OCI-LY3 (cell line): ENCODE results near the gene SDK1.

ENCODE experiments used
- EZH2phosphoT487 ChIP-seq: fragments of 200-600 bp; shearing (Covaris generic); IDR thresholded peaks from 2 replicates; pipeline ENCODE4 v1.6.1; 2018; ENCODE audit warnings: antibody characterized with exemption, mixed run types, low read depth
- TF ChIP-seq, protein P1 (sequence below): fragments of 200-600, 300-600 bp; sonication (generic); IDR thresholded peaks from 2 replicates; pipeline ENCODE4 v1.5.1; 2014; ENCODE audit warnings: antibody characterized with exemption, low read length, low read depth

DNA sequence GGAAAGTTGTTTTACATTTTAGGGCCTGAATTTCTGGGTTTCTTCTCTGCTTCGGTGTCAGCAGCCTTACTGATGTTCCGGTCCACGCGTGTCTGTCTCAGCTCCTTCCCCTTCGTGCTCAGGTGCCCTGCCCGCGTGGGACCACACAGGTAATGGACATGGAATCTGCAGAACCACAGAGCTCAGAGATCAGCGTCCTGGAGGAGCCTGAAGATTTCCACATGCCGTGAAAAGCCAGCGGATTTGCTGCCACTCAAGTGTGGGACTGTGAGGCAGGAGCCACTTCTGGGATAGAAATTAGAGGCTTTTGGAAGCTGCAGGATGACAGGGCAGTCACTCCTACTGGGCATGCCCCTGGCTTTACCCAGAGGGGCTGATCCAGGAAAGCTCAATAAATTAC is 714.9 kb downstream of the SDK1 start:
- TF ChIP-seq, protein P1, sequence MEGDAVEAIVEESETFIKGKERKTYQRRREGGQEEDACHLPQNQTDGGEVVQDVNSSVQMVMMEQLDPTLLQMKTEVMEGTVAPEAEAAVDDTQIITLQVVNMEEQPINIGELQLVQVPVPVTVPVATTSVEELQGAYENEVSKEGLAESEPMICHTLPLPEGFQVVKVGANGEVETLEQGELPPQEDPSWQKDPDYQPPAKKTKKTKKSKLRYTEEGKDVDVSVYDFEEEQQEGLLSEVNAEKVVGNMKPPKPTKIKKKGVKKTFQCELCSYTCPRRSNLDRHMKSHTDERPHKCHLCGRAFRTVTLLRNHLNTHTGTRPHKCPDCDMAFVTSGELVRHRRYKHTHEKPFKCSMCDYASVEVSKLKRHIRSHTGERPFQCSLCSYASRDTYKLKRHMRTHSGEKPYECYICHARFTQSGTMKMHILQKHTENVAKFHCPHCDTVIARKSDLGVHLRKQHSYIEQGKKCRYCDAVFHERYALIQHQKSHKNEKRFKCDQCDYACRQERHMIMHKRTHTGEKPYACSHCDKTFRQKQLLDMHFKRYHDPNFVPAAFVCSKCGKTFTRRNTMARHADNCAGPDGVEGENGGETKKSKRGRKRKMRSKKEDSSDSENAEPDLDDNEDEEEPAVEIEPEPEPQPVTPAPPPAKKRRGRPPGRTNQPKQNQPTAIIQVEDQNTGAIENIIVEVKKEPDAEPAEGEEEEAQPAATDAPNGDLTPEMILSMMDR, result no peak
- TF ChIP-seq EZH2phosphoT487, result no peak
